22Rv1 (cell line): ENCODE results near the gene SIRPD.

Experiments
- CTCF ChIP-seq: fragments of 450-650 bp; IDR thresholded peaks from 2 replicates; pipeline ENCODE4 v1.5.1; 2017; ENCODE audit warnings: mild to moderate bottlenecking
- ZFX ChIP-seq: fragments of 450-650 bp; IDR thresholded peaks from 2 replicates; pipeline ENCODE4 v1.6.1; 2017; ENCODE audit warnings: antibody characterized with exemption, borderline replicate concordance

- TF ChIP-seq CTCF (no peak), ZFX (no peak)
Measured at GRCh38 chr20:1528811-1529210, 28.7 kb downstream of the SIRPD start.
